ENCODE measurements around the gene TMEM229B.

Gene TMEM229B

DNA sequence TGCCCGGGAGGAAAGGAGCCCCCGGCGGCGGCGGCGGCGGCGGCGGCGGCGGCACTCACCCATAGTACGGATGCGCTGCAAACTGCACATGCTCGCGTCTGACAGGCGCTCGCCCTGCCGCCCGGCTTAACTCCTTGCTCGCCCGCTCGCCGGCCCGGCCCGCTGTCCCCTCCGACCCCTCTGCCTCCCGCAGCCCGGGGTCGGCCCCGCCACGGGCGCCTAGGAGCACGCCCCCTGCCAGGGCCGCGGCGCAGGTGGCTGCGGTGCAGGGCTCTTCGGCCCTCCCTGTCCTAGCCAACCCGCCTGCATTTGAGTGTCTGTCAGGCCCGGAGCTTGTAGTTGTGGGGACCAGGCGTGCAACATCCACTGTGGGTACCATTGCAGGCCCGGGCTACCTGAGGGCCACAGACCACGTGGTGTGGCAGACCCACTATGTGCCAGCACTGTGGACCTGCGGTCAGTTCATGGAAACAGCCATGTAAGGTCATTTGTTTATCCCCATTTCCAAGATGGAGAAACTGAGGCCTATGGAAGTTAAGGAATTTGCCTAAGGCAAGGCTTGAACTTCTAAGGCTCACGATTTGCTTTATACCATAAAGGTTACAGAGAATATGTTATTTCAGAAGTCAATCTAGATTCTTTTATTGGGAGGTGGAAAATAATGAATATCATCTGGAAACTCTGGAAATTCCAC, 27.0 kb upstream of the TMEM229B start:
- Histone ChIP-seq H3K4me3 (replicated peaks; ENCODE audit: insufficient read depth, low read length) (peak overlapping the region; percentile 57), H3K27me3 (ENCODE audit: insufficient read depth, poor library complexity, severe bottlenecking) (peaks cover 6% of the 10 kb centered on the region), H3K27ac (replicated peaks) (no peak overlapping the region)
- no peak for DNase-seq (ENCODE audit: low read depth in 1 of 2, low spot score in 1 of 2)
- no peak for TF ChIP-seq POLR2AphosphoS5 (IDR thresholded peaks at IDR 0.05; ENCODE audit: low read depth)
- no peak for TF ChIP-seq REST (IDR thresholded peaks at IDR 0.05; ENCODE audit: insufficient replicate concordance, low read depth)
- no peak for TF ChIP-seq GABPA (IDR thresholded peaks at IDR 0.05; ENCODE audit: low read depth)
- TF ChIP-seq CTCF (IDR thresholded peaks at IDR 0.05; ENCODE audit: insufficient read depth, low read length): no peak
- TF ChIP-seq SPI1 (IDR thresholded peaks at IDR 0.05; ENCODE audit: borderline replicate concordance, low read depth): no peak

GRCh38 chr14:67514650-67515385, 26.3 kb upstream of the TMEM229B start:
- peak in 1 of 2 experiments; percentile 18 for DNase-seq (ENCODE audit: low read depth in 1 of 2, low spot score in 1 of 2)
- Histone ChIP-seq H3K27ac (replicated peaks) (no peak overlapping the region), H3K27me3 (ENCODE audit: insufficient read depth, poor library complexity, severe bottlenecking) (peaks cover 6% of the 10 kb centered on the region), H3K4me3 (replicated peaks; ENCODE audit: insufficient read depth, low read length) (peak overlapping the region; percentile 57)
- TF ChIP-seq CTCF (IDR thresholded peaks at IDR 0.05; ENCODE audit: insufficient read depth, low read length) (no peak), GABPA (IDR thresholded peaks at IDR 0.05; ENCODE audit: low read depth) (no peak), POLR2AphosphoS5 (IDR thresholded peaks at IDR 0.05; ENCODE audit: low read depth) (no peak), REST (IDR thresholded peaks at IDR 0.05; ENCODE audit: insufficient replicate concordance, low read depth) (no peak), SPI1 (IDR thresholded peaks at IDR 0.05; ENCODE audit: borderline replicate concordance, low read depth) (no peak)

DNA sequence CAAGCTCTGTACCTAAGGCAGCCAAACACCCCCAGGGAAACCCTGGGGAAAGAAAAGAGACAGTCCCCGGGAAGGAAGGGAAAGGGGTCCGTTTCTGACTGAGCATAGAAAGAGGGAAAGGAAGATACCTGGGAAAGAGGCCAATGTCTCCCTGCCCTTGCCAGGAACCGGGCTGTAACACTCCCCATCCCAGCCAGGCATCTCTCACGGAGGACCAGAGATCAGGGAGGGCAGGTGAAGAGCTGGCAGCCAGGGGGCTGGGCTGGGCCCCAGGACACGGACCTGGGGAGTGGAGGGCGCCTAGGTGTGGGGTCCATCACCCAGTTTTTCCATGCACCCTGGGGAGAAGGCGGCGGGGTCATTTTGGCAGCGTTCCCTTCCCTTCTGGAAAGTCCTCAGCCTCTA, 25.7 kb upstream of the TMEM229B start:
- Histone ChIP-seq H3K27me3 (ENCODE audit: insufficient read depth, poor library complexity, severe bottlenecking) (peaks cover 6% of the 10 kb centered on the region), H3K27ac (replicated peaks) (no peak overlapping the region), H3K4me3 (replicated peaks; ENCODE audit: insufficient read depth, low read length) (peak overlapping the region; percentile 57; the same call in 1 of the 2 replicates)
- no peak for DNase-seq (ENCODE audit: low read depth in 1 of 2, low spot score in 1 of 2)
- TF ChIP-seq REST (IDR thresholded peaks at IDR 0.05; ENCODE audit: insufficient replicate concordance, low read depth) (no peak), CTCF (IDR thresholded peaks at IDR 0.05; ENCODE audit: insufficient read depth, low read length) (no peak)
